Stimulated activated CD8-positive, alpha-beta memory T cell treated with anti-CD3 and anti-CD28 coated beads, Interleukin-7, amount 100 ng/mL, for 1 hour (primary cell): ENCODE measurements around the gene UBE2G1.
"Not testable (repeated sequence)": the region's sequence is repeated elsewhere in the genome, so short reads cannot be mapped to it uniquely, and the experiment has no call there.

Experiments
- DNase-seq, 2 donors: peaks; one replicate each; pipeline ENCODE4 v3.0.0-alpha.2; 2020; ENCODE audit warnings: low read depth in 2 of 2

The UBE2G1 gene, protein sequence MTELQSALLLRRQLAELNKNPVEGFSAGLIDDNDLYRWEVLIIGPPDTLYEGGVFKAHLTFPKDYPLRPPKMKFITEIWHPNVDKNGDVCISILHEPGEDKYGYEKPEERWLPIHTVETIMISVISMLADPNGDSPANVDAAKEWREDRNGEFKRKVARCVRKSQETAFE

DNA sequence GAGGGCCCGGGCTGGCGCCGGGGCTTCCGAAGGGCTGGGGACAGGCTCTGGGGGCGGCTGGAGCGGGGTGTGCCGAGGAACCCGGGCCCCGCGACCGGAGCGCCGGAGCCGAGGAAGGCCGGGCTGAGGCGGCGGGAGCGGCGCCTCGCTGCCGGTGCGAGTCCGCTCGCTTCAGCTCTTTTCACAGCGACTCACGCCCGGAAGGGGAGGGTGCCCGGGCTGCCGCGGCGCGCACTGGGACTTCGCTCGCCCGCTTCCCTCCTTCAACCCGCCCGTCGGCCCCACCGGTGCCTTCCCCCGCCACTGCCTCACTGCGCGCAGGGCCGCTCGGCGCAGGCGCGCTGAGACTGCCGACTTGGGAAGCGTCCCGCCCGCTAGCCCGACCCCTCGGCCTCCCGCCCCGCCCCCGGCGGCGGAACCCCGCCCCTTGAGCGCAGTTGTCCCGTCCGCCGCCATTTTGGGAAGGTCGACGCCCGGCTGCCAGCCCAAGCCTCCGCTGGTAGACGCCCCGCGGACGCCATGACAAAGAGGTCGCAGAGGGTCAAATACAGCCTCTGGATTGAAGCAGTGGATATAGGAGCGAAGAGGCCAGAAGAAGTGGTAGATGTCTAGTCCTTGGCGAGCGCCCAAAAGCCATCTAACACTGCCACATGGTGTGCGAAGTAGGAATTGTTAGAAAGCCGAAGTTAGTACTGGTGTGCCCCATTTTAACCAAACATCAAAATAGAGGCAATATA, at the start of gene UBE2G1:
TSS of gene UBE2G1 (minus strand) at position 349 of the 737 bp plus-strand sequence. CDS start 359 bp downstream, outside the sequence.
- peak; percentile 99 for DNase-seq

DNA sequence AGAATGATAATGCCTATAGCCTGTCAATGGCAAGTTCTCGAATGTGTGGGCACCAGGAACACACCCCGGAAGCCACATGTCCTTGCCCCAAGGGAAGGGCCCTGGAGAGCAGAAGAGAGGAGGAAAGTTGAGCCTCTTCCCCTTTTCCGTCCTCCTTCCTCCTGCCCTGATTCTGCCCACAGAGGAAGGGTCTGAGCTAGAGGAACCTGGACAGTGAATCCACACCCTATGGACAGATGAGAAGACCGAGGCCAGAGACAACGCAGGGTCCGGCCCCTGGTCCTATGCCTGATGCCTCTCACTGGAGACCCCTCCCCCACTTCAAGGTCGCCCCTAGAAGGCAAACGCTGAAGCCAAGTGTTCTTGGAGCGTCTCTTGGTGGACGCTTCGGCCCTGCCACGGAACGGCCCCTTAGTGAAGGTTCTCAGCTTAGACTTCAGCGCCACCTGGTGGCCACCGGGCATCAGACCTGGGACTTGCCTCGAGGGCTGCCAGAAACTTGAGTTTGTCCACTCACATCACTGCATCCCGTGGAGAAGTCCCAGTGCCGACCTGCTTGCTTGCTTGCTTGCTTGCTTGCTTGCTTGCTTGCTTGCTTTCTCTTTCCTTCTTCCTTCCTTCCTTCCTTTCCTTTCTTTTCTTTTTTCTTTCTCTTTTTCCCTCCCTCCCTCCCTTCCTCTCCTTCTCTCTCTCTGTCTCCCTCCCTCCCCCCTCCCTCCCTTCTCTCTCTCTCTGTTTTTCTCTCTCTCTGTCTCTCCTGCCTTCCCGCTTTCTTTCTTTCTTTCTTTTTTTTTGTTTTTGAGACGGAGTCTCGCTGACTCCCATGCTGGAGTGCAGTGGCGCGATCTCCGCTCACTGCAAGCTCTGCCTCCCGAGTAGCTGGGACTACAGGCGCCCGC, 46.7 kb upstream of the UBE2G1 start:
- peak; percentile 78 to 90 for DNase-seq

DNA sequence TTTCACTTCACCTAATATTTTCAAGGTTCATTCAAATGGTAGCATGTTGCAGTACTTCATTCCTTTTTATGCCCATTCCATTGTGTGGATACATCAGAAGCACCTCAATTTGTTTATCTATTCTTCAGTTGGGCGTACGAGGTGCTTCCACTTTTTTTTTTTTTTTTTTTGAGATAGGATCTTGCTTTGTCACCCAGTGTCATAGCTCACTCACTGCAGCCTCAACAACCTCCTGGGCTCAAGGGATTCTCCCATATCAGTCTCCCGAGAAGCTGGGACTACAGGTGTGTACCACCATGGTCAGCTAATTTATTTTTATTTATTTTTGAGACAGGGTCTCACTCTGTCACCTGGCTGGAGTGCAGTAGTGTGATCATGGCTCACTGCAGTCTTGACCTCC, 44.7 kb upstream of the UBE2G1 start:
- no peak for DNase-seq

DNA sequence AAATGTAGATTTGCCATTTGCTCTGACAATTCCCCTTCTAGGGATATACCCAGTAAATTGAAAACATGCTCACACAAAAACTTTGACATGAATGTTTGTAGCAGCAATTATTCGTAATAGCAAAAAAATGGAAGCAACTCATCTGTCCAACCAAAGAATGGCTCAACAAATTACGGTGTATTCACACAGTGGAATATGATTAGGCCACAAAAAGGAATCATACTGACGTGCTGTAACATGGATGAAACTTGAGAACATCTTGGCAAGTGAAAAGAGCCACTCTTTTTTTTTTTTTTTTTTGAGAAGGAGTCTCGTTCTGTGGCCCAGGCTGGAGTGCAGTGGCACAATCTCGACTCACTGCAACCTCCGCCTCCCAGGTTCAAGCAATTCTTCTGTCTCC, 43.2 kb upstream of the UBE2G1 start:
- no peak for DNase-seq

DNA sequence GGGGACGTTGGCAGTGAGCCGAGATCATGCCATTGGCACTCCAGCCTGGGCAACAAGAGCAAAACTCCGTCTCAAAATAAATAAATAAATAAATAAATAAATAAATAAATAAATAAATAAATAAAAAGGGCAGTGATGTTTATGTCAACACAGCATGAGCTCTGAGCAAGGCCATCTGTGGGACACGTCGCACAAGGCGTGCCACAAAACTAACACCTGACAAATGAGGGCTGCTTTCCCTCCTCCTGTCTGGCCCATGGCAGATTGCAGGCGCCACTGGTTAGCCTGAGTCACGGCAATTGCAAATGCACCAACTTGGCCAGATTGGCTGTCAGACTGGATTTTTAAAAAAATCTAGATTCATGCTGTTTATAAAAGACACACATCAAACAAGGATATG, 41.4 kb upstream of the UBE2G1 start:
- no peak for DNase-seq

DNA sequence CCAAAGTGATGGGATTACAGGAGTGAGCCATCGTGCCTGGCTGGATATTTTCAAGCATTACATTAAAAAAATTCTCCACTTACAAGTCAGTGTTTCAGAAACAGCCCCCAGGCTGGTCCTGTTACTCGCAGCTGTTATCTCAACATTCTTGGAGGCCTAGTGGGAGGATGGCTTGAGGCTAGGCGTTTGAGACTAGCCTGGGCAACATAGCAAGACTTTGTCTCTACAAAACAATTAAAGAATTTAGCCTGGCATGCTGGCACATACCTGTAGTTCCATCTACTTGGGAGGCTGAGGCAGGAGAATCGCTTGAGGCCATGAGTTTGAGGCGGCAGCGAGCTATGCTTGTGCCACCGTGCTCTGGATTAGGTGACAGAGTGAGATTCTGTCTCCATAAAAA, 40.7 kb upstream of the UBE2G1 start:
- DNase-seq: no peak

DNA sequence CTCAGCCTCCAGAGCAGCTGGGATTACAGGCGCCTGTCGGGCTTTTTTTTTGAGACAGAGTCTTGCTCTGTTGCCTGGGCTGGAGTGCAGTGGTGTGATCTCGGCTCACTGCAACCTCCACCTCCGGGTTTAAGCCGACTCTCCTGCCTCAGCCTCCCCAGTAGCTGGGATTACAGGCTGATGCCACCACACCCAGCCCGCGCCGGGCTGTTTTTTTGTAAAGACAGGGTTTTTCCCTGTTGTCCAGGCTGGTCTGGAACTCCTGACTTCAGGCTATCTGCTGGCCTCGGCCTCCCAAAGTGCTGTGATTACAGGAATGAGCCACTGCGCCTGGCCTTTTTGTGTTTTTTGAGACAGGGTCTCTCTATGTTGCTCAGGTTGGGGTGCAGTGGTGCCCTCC, 39.9 kb upstream of the UBE2G1 start:
- no peak for DNase-seq

DNA sequence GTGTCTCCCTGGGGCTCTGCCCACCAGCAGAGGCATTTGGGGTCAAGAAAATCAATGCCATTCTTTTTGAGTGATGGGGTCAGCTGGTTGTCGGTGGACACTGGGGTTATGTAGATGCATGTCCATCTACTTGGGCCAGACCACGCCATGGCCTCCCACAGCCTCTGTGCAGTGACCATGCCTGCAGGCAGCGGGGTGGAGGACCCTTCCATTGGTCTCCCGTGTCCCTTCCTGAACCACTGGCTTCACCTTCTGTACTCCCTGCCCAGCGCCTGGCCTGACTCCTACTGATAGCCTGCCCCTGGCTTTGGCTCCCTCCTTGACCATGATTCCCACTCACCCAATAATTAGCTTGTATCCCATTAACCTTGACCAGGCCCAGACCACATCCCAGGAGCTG, 39.2 kb upstream of the UBE2G1 start:
- no peak for DNase-seq

DNA sequence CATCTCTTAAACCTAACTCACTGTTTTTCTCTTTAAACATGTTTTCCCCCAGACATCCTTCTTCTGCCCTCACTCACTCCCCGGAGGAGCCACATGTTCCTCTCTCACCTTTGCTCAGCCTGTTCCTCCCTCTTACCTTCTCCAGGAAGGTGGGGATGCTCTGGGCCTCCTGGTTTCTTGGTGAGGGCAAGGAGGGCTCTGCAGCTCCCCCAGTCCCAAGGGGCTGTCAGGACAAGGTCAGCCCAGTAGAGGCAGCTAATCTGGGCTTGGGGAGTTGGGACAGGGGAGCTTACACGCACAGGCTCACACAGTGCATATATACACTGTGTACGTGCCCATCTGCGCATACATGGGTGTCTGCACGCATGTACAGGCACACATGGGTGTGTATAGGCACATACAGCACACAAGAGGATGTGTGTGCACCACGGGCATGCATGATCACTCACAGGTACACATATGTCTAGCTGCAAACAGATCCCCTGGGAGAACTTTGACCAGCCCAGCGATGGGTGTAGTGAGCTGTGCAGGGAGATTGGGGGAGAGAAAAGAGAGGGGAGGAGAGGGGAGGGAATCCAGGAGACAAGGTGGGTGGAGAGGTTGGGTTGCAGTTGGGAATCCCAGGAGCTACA, 38.7 kb upstream of the UBE2G1 start:
- no peak for DNase-seq

DNA sequence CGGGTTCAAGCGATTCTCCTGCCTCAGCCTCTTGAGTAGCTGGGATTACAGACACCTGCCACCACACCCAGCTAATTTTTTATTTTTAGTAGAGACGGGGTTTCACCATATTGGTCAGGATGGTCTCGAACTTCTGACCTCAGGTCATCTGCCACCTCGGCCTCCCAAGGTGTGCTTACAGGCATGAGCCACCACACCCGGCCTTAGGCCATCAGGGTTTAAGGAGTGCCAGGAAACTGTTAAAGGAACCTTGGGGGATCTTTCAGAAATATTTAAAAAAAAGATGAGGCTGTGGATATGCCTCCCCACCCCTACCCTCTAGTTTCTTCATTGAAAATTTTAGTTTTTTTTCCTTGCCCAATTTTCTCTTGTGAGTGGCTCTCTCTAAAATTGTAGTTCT, 31.4 kb upstream of the UBE2G1 start:
- DNase-seq: no peak

DNA sequence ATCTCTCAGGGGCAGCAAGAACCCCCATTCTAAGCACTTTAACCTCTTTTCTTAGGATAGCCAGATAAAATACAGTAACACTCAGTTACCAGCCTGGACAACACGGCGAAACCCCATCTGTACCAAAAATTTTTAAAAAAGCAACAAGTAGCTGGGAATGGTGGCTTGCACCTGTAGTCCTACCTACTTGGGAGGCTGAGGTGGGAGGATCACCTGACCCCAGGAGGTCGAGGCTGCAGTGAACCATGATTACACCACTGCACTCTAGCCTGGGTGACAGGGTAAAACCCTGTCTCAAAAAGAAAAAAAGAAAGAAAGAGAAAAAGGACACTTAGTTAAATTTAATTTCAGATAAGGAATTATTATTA, 28.6 kb upstream of the UBE2G1 start:
- DNase-seq: no peak

DNA sequence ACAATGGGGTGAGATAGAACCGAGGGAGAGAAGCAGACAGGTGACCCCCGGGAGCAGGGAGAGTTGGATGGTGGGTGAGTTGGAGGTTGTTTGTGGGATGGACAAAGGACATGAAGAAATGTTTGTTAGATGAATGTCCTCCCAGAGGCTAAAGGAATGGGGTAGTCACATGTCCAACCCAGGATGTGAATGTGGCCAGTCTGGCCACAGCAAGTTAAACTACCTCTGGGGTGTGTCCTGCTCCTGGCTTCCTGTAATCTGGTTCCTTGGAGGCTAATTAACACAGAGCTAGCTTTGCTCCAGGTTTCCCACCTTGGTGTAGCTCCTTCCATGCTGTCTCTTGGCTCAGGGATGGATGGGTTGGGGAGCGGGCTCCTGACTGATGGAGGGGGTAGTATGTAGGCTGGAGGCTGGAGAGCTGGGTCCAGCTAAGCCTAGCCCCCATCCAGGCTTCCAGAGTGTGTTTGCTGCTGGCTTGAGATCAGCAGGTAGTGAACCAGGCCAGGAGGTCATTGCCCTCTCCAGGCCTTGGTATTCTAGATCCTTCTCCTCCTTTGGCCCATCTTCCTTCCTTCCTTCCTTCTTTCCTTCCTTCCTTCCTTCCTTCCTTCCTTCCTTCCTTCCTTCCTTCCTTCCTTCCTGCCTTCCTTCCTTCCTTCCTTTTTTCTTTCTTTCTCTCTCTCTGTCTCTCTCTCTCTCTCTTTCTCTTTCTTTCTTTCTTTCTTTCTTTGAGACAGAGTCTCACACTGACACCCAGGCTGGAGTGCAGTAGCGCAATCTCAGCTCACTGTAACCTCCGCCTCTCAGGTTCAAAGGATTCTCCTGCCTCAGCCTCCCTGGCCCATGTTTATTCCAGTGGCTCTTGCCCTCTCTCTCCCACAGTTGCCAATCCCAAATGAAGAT, 28.0 kb upstream of the UBE2G1 start:
- DNase-seq: no peak

DNA sequence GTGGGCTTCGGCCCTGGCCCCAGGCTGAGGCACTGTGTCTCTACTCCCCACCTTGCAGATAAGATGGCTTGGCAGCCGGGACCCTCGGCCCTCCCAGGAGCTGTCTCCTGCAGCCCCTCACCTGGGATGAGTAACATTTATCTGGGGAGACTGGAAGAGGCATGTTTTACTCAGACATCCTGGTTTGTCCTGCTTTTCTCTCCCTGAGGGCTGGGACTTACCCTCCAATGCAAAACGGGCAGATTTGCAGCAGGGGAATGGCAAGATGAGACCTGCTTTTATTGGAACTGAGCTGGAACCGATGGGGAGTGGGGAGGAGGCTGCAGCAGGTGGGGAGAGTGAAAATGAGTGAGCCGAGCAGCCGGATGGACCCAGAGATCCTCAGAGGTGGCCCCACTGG, 27.3 kb upstream of the UBE2G1 start:
- no peak for DNase-seq

DNA sequence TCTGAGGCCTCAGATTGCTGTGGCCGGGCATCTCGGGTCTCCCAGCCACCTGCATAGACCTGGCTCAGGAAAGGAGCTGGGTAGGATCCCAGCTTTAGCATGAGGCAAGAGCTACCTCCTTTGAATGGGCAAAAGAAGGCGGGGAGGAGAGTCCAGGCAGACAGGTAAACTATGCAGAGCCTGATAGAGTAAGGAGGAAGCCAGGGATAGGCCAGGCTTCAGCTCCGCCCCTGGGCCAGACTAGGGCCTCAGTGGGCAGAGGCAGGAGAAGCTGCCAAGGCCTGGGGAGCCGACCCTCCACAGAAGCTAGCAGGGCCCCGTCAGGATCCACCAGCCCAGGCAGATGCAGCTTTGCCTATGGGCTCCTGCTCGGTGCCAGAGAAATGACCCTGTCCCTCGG, 22.6 kb upstream of the UBE2G1 start:
- DNase-seq: no peak

DNA sequence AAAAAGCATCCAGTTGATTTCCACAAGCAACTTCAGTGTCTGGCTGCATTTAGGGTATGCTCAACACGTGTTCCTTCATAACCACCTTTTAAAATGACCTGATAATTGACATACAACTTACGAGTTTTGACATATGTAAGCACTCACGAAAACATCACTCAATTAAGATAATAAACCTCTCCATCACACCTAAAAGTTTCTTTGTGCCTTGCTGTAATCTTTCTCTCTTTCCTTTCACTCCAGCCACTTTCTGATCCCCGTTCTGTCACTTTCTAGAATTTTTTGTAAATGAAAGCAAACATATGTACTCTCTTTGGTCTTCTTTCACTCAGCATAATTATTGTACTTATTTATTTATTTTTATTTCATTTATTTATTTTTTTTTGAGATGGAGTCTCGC, 20.7 kb upstream of the UBE2G1 start:
- DNase-seq: no peak

DNA sequence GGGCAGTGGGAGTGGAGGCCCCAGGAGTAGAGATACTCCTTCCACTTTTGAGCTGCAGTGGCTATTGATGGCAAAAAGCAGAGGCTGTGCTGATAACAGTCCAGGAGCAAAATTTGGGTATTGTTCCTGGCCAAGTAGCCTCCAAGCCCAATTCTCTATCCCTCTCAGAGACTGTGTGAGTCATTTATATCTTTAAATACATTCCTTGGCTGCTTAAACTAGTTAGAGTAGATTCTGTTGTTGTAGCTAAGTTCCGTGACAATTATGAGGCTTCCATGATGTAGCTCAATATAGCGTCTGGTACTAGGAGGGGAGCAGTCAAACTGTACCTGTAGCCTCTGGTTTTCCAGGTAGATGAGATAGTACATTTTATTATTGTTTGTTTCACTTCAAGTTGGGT, 19.9 kb upstream of the UBE2G1 start:
- DNase-seq: no peak

DNA sequence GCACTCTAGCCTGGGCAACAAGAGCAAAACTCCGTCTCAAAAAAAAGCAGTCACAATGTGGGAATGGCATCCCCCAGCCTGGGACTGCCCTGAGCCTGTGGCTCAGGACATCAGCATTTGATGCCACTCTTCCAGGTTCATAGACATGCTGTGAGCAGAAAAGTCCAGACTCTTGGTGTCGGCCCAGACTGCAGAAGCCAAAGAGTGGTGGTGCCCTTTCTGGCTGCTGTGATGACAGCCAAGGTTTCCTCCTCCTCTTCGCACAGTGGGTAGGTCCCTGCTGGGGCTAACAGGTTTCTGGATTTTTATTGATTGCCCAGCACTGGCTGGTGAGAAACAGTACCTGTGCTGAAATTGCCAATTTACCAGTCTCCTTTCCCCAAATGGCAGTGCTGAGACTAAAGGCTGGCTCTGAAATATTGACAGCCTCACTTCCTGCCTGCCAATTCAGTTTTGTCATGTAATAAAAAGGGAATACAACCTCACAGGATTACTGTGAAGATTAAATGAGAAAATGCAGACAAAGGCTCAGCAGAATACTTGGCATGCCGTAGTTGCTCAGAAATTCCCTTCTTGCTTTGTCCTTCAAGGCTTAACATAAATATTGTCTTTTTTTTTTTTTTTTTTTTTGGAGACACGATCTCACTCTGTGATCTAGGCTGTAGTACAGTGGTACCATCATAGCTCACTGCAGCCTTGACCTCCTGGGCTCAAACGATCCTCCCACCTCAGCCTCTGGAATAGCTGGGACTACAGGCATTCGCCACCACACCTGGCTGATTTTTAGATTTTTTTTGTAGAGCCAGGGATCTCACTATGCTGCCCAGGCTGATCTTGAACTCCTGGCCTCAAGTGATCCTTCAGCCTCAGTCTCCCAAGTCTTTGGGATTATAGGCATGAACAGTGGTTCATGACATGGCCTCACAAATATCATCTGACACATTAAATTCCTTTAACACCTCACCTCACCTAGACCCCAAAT, 15.5 kb upstream of the UBE2G1 start:
- DNase-seq: no peak

DNA sequence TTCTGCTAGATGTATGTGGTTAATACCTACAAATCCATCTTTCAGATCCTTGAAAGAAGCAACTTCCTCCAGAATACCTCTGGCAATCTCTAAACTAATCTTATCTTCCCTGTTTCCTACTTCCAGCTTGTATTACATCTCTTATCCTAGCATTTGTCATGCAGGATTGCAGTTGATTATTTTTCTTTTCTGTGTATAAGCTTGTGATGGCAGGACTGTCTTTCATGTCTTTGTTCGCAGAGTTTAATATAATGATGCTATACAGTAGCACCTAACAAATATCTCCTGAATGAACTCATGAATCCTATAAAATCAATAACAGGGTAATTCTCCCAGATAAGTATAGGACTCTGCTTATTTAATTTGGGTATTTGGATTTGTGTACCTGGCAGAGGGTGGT, 12.2 kb upstream of the UBE2G1 start:
- DNase-seq: no peak

DNA sequence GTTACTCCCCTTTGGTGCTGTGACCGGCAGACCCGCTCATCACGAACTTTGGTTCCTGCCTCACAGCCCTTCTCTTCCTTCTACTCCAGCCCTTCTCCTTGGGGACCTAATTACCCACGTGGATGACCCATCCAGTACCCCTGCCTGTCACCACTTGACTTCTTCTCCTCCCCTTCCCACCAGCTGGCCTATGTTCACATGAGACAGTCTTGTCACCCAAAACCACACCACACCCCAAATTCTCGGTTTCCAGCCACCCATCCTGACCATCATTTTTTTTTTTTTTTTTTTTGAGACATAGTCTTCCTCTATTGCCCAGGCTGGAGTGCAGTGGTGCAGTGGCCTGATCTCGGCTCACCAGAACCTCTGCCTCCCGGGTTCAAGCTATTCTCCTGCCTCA, 10.8 kb upstream of the UBE2G1 start:
- not testable (repeated sequence) for DNase-seq

DNA sequence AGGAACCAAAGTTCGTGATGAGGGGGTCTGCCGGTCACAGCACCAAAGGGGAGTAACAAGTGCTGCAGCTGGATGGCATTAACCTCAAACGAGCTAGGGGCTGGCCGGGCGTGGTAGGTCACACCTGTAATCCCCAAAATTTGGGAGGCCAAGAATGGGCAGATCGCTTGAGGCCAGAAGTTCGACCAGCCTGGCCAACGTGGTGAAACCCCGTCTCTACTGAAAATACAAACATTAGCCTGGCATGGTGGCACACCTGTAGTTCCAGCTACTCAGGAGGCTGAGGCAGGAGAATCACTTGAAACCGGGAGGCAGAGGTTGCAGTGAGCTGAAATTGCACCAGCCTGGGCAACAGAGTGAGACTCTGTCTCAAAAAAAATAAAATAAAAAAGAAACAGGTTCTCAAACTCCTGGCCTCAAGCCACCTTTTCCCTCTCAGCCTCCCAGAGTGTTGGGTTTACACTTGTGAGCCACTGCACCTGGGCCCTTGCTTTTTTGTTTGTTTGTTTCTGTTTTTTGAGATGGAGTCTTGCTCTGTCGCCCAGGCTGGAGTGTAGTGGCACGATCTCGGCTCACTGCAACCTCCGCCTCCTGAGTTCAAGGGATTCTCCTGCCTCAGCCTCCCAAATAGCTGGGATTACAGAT, 9.4 kb upstream of the UBE2G1 start:
- DNase-seq: not testable (repeated sequence)
